Measurements from ENCODE around the gene OOSP1. TPM values are rescaled to one million over a fixed set of nuclear protein-coding genes. Genes with fewer than 3 reads are reported as not detected.
"Not testable (repeated sequence)": the region's sequence is repeated elsewhere in the genome, so short reads cannot be mapped to it uniquely, and the experiment has no call there.

Gene OOSP1
- not detected for total RNA-seq
- long read RNA-seq, donor 1: 0 reads
- long read RNA-seq, donor 2: 0 reads

GRCh38 chr11:59938132-59938531, at the start of gene OOSP1:
Gene OOSP1 (plus strand): TSS chr11:59938432. CDS start chr11:59938455, 23 bp downstream.
- DNase-seq (ENCODE audit: low spot score): no peak
- intact Hi-C loops (cut with DNase I): no loop called here

GRCh38 chr11:59891781-59892181, 46.5 kb upstream of the OOSP1 start:
- DNase-seq (ENCODE audit: low spot score): no peak
- intact Hi-C loops (cut with DNase I): no loop called here

- no peak for DNase-seq (ENCODE audit: low spot score)
These were observed 43.6 kb upstream of the OOSP1 start for GRCh38 chr11:59894616-59895015.

GRCh38 chr11:59898046-59898445, 40.2 kb upstream of the OOSP1 start:
- DNase-seq (ENCODE audit: low spot score): no peak
- intact Hi-C loops (cut with DNase I): no loop called here

More at GRCh38 chr11:59894616-59895015, 43.6 kb upstream of the OOSP1 start:
- intact Hi-C loops (cut with DNase I): no loop called here

GRCh38 chr11:59898650-59899049, 39.6 kb upstream of the OOSP1 start:
- intact Hi-C loops (cut with DNase I): no loop called here

GRCh38 chr11:59899532-59899931, 38.7 kb upstream of the OOSP1 start:
- no peak for DNase-seq (ENCODE audit: low spot score)
- intact Hi-C loops (cut with DNase I): no loop called here

More at GRCh38 chr11:59898650-59899049, 39.6 kb upstream of the OOSP1 start:
- no peak for DNase-seq (ENCODE audit: low spot score)

GRCh38 chr11:59900366-59901126, 37.7 kb upstream of the OOSP1 start:
- intact Hi-C loops (cut with DNase I): no loop called here
- DNase-seq (ENCODE audit: low spot score): no peak

GRCh38 chr11:59901306-59901705, 36.9 kb upstream of the OOSP1 start:
- DNase-seq (ENCODE audit: low spot score): no peak
- intact Hi-C loops (cut with DNase I): no loop called here

- intact Hi-C loops (cut with DNase I); DNase-seq (ENCODE audit: low spot score): not testable (repeated sequence)
These were observed 34.7 kb upstream of the OOSP1 start for GRCh38 chr11:59903569-59903968.

- intact Hi-C loops (cut with DNase I): no loop called here
- no peak for DNase-seq (ENCODE audit: low spot score)
These were observed 19.8 kb upstream of the OOSP1 start for GRCh38 chr11:59918480-59918879.

- no peak for DNase-seq (ENCODE audit: low spot score)
- intact Hi-C loops (cut with DNase I): no loop called here
These were observed 19.1 kb upstream of the OOSP1 start for GRCh38 chr11:59918987-59919589.

- no peak for DNase-seq (ENCODE audit: low spot score)
- intact Hi-C loops (cut with DNase I): no loop called here
These were observed 14.4 kb upstream of the OOSP1 start for GRCh38 chr11:59923813-59924212.

GRCh38 chr11:59931688-59932087, 6.5 kb upstream of the OOSP1 start:
- no peak for DNase-seq (ENCODE audit: low spot score)
- intact Hi-C loops (cut with DNase I): no loop called here

- intact Hi-C loops (cut with DNase I): no loop called here
- DNase-seq (ENCODE audit: low spot score): no peak
These were observed 486 bp downstream of the OOSP1 start for GRCh38 chr11:59938718-59939117.

GRCh38 chr11:59939482-59939881, 1.2 kb downstream of the OOSP1 start:
- DNase-seq (ENCODE audit: low spot score): no peak

GRCh38 chr11:59941091-59941490, 2.9 kb downstream of the OOSP1 start:
- DNase-seq (ENCODE audit: low spot score): no peak
- intact Hi-C loops (cut with DNase I): no loop called here

More at GRCh38 chr11:59939482-59939881, 1.2 kb downstream of the OOSP1 start:
- intact Hi-C loops (cut with DNase I): no loop called here

GRCh38 chr11:59943997-59944714, 5.9 kb downstream of the OOSP1 start:
- intact Hi-C loops (cut with DNase I): no loop called here
- DNase-seq (ENCODE audit: low spot score): no peak

- DNase-seq (ENCODE audit: low spot score): no peak
- intact Hi-C loops (cut with DNase I): no loop called here
These were observed 6.5 kb downstream of the OOSP1 start for GRCh38 chr11:59944720-59945119.

GRCh38 chr11:59953463-59954218, 15.4 kb downstream of the OOSP1 start:
- no peak for DNase-seq (ENCODE audit: low spot score)
- intact Hi-C loops (cut with DNase I): no loop called here

Data from posterior vena cava (tissue), 2 donors.